ENCODE data around the gene BICRAL.

Gene BICRAL

GRCh38 chr6:42764911-42765648 lies 16.8 kb upstream of the BICRAL start:
- DNase-seq (ENCODE audit: low read depth): no peak

- no peak for DNase-seq (ENCODE audit: low read depth)
Observed at GRCh38 chr6:42766163-42766670, 15.6 kb upstream of the BICRAL start.

GRCh38 chr6:42769051-42769450 lies 12.8 kb upstream of the BICRAL start:
- DNase-seq (ENCODE audit: low read depth): no peak

- DNase-seq (ENCODE audit: low read depth): no peak
Observed at GRCh38 chr6:42769836-42770235, 12.0 kb upstream of the BICRAL start.

- peak; percentile 44 for DNase-seq (ENCODE audit: low read depth)
Observed at GRCh38 chr6:42771741-42772100, 10.1 kb upstream of the BICRAL start.

- no peak for DNase-seq (ENCODE audit: low read depth)
Observed at GRCh38 chr6:42774201-42774600, 7.7 kb upstream of the BICRAL start.

GRCh38 chr6:42774821-42775487 lies 6.9 kb upstream of the BICRAL start:
- DNase-seq (ENCODE audit: low read depth): peak; percentile 8

GRCh38 chr6:42777126-42777822 lies 4.6 kb upstream of the BICRAL start:
- no peak for DNase-seq (ENCODE audit: low read depth)

- DNase-seq (ENCODE audit: low read depth): no peak
Observed at GRCh38 chr6:42778122-42778521, 3.7 kb upstream of the BICRAL start.

- DNase-seq (ENCODE audit: low read depth): no peak
Observed at GRCh38 chr6:42779521-42779920, 2.3 kb upstream of the BICRAL start.

- no peak for DNase-seq (ENCODE audit: low read depth)
Observed at GRCh38 chr6:42781546-42781795, 381 bp upstream of the BICRAL start.

- peak; percentile 69 for DNase-seq (ENCODE audit: low read depth)
Observed at GRCh38 chr6:42782689-42783176, 881 bp downstream of the BICRAL start.

- peak; percentile 56 for DNase-seq (ENCODE audit: low read depth)
Observed at GRCh38 chr6:42783177-42783875, 1.5 kb downstream of the BICRAL start.

GRCh38 chr6:42783876-42784642 lies 2.2 kb downstream of the BICRAL start:
- no peak for DNase-seq (ENCODE audit: low read depth)

GRCh38 chr6:42784717-42785498 lies 3.1 kb downstream of the BICRAL start:
- DNase-seq (ENCODE audit: low read depth): no peak

GRCh38 chr6:42786525-42786985 lies 4.7 kb downstream of the BICRAL start:
- DNase-seq (ENCODE audit: low read depth): no peak

- no peak for DNase-seq (ENCODE audit: low read depth)
Observed at GRCh38 chr6:42787063-42787472, 5.2 kb downstream of the BICRAL start.

- DNase-seq (ENCODE audit: low read depth): no peak
Observed at GRCh38 chr6:42788671-42789070, 6.8 kb downstream of the BICRAL start.

- no peak for DNase-seq (ENCODE audit: low read depth)
Observed at GRCh38 chr6:42790549-42791181, 8.8 kb downstream of the BICRAL start.

- no peak for DNase-seq (ENCODE audit: low read depth)
Observed at GRCh38 chr6:42791706-42792320, 10.0 kb downstream of the BICRAL start.

Measured in T-helper 22 cell (primary cell).